22Rv1 (cell line): Measurements from ENCODE around the gene ARHGAP10.

Experiments used
- CTCF ChIP-seq: fragments of 450-650 bp; IDR thresholded peaks from 2 replicates; pipeline ENCODE4 v1.5.1; 2017; ENCODE audit warnings: mild to moderate bottlenecking
- ZFX ChIP-seq: fragments of 450-650 bp; IDR thresholded peaks from 2 replicates; pipeline ENCODE4 v1.6.1; 2017; ENCODE audit warnings: antibody characterized with exemption, borderline replicate concordance

GRCh38 chr4:147847751-147848590, 116.1 kb downstream of the ARHGAP10 start:
- TF ChIP-seq CTCF, result no peak
- no peak for TF ChIP-seq ZFX
